ENCODE measurements around the gene ABLIM2.

The ABLIM2 gene

DNA sequence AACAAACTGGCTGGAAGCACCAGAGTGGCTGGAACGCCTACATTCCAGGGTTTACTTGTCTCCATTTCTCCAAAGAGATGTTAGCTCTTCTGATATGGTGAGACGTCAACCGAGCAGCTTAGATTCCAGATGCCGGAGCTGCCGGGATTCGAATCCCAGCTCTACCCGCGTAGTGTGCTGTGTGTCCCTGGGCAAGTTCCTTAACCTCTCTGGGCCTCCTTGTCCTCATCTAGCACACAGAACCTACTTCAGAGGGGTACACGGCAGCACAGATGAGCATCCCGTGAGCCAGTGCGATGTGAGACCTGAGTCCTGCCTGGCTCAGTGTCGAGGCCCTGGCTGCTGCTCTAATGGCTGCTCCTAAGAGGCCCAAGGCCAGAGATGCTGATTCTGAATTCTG lies 60.1 kb downstream of the ABLIM2 start:
- no peak overlapping the region for H3K27ac ChIP-seq
- no peak for TF ChIP-seq ZFX (IDR thresholded peaks at IDR 0.05)
- TF ChIP-seq, protein P1, sequence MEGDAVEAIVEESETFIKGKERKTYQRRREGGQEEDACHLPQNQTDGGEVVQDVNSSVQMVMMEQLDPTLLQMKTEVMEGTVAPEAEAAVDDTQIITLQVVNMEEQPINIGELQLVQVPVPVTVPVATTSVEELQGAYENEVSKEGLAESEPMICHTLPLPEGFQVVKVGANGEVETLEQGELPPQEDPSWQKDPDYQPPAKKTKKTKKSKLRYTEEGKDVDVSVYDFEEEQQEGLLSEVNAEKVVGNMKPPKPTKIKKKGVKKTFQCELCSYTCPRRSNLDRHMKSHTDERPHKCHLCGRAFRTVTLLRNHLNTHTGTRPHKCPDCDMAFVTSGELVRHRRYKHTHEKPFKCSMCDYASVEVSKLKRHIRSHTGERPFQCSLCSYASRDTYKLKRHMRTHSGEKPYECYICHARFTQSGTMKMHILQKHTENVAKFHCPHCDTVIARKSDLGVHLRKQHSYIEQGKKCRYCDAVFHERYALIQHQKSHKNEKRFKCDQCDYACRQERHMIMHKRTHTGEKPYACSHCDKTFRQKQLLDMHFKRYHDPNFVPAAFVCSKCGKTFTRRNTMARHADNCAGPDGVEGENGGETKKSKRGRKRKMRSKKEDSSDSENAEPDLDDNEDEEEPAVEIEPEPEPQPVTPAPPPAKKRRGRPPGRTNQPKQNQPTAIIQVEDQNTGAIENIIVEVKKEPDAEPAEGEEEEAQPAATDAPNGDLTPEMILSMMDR (conservative IDR thresholded peaks at IDR 0.05): no peak

DNA sequence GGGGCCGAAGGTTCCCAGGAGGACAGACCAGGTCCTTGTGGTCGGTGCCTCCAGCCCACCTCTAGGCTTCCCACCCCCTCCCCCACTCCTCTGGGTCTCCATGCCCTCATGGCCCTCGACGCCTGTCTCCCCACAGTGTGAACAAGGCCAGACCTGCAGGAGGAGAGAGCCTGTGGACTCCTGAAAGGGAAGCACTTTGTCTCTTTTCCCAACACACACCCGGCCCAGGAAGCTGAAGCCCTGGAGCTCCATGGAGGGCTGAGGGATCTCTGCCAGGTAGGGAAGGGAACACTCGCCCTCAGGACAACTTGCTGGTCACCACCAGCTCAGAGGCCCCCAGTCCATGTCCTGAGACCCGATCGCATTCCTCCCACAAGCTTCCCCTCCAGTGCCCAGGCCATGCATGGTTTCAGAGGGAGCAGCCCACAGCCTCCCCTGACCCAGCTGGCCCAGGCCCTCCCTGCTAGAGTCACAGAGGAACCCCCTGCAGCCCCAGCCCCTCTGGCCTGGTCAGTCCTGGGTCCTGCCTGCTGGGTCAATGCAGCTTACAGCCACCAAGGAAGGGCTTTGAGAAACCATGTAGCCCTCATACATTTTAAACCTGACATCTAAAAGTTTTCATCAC lies 60.8 kb downstream of the ABLIM2 start:
- TF ChIP-seq ZFX (IDR thresholded peaks at IDR 0.05): no peak
- TF ChIP-seq, protein P1 (conservative IDR thresholded peaks at IDR 0.05): no peak
- H3K27ac ChIP-seq: no peak overlapping the region

DNA sequence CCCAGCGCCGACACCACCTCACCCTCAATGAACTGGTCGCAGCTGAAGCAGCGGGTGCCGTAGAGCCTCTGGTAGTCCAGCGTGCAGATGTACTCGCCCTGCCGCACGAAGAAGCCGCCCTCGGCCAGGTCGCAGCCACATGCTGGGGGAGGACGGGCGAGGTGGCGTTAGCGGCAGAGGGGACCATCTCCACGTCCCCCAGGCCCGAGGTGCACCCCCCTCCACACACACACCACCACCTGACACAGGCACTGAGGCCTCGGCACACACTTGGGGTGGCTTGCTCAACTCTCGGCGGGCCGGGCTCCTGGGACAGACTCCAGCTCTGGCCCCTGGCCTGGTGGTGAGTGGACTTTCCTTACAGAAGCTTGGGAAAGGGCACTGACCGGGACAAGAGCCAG lies 61.5 kb downstream of the ABLIM2 start:
- TF ChIP-seq, protein P1 (conservative IDR thresholded peaks at IDR 0.05): no peak
- no peak for TF ChIP-seq ZFX (IDR thresholded peaks at IDR 0.05)
- H3K27ac ChIP-seq: no peak overlapping the region

DNA sequence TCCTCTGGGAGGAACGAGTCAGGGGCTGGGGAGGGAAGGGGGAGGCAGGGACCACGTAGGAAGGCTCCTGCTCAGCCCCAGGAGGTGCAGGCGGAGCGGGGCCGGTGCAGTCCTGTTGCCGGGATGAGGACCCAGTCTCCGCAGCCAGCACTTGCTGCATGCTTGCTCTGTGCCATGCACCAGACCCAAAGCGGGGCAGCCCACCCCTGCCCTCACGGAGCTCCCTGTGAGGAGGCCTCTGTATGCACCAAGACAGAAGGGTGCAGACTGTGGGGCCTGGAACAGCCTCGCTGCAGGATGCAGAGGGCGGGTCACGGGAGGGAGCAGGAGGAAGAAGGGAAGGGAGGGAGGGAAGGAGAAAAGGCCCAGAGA lies 61.9 kb downstream of the ABLIM2 start:
- no peak overlapping the region for H3K27ac ChIP-seq
- TF ChIP-seq, protein P1 (conservative IDR thresholded peaks at IDR 0.05): no peak
- TF ChIP-seq ZFX (IDR thresholded peaks at IDR 0.05): no peak

DNA sequence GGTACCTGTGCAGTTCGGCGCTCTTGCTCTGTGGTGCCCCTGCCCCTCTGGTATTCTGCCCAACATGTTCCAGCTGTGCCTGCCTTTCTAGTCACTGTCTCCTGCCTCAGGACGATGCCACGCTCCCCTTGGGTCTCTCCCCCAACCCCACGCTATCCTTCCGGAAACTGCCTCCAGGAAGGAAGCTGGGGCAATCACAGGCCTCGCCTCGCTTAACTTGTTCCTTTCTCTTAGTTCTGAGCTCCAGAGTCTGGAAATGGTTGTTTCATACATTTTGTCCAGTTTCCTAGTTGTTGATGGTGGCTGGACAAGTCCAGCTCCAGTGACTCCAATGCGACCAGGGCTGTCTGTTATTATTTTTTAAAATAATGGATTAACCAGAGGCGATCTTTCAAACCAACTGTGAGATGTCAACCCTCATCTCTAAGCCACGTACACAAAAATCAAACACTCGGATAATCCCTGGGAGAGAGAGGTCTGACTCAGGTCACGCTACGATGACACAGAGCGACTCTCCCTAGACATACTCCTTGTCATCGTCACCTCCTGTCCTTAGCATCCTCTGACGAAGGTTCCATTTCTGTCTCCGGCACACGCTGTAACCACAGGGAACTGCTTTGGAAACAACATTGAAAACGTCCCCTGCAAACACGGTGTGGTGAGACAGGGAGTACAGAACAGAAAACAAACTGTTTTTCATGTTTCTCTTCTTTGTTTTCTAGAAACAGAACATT lies 62.5 kb downstream of the ABLIM2 start:
- TF ChIP-seq ZFX (IDR thresholded peaks at IDR 0.05): no peak
- TF ChIP-seq, protein P1 (conservative IDR thresholded peaks at IDR 0.05): no peak
- no peak overlapping the region for H3K27ac ChIP-seq

DNA sequence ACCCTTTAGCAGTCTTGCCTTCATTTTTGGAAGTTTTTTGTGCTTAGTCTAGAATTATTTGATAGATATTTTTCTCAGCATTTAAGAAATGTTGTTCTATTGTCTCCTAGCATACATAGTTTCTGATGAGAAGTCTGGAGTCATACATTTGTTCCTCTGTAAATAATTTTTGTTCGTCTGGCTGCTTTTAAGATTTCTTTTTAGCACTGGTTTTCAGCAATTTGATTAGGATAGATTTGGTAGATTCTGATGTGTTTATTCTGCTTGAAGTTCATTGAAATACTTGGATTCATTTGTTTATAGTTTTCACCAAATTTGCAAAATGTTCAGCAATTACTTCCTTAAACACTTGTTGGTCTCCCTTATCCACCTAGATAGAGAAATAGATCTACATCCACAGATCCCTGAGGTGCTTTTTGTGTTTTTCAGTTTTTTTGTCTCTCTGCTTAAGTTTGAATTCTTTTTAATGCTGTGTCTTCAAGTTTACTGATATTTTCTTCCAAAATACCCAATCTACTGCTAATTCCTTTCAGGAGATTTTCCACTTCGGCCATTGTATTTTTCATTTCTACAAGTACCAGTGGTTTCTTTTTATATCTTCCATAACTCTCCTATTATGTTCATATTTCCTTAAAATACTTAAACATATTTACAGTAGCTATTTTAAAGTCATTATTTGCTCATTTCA lies 64.9 kb downstream of the ABLIM2 start:
- no peak overlapping the region for H3K27ac ChIP-seq
- TF ChIP-seq, protein P1 (conservative IDR thresholded peaks at IDR 0.05): no peak

DNA sequence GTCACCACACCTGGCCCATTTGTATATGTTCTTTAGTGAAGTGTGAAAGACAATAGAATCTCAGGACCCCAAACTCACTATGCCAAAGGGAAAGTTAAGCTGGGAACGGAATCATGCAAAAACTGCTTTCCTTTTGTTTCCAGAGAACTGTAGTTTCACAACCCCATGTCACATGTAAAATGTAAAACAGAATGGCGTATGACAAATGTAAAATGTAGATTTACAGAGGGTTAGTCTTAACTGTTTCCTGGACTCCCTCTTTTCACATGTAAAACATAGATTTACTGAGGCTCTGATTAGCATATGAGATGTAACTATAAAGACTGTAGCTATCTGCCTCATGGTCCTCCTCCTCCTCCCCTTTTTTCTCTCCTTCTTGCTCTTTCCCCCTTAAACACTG lies 66.3 kb downstream of the ABLIM2 start:
- no peak for TF ChIP-seq ZFX (IDR thresholded peaks at IDR 0.05)
- TF ChIP-seq, protein P1 (conservative IDR thresholded peaks at IDR 0.05): no peak
- H3K27ac ChIP-seq: no peak overlapping the region

Data from C4-2B (cell line).